ENCODE results near the gene KISS1R.
"Not testable (repeated sequence)": the region's sequence is repeated elsewhere in the genome, so short reads cannot be mapped to it uniquely, and the experiment has no call there.

KISS1R gene

GRCh38 chr19:954672-955494 is 37.8 kb downstream of the KISS1R start:
- DNase-seq (ENCODE audit: low read depth): no peak

- no peak for DNase-seq (ENCODE audit: low read depth)
These were observed 39.0 kb downstream of the KISS1R start for GRCh38 chr19:955803-956765.

- no peak for DNase-seq (ENCODE audit: low read depth)
These were observed 39.8 kb downstream of the KISS1R start for GRCh38 chr19:956766-957440.

- not testable (repeated sequence) for DNase-seq (ENCODE audit: low read depth)
These were observed 40.4 kb downstream of the KISS1R start for GRCh38 chr19:957578-957977.

DNA sequence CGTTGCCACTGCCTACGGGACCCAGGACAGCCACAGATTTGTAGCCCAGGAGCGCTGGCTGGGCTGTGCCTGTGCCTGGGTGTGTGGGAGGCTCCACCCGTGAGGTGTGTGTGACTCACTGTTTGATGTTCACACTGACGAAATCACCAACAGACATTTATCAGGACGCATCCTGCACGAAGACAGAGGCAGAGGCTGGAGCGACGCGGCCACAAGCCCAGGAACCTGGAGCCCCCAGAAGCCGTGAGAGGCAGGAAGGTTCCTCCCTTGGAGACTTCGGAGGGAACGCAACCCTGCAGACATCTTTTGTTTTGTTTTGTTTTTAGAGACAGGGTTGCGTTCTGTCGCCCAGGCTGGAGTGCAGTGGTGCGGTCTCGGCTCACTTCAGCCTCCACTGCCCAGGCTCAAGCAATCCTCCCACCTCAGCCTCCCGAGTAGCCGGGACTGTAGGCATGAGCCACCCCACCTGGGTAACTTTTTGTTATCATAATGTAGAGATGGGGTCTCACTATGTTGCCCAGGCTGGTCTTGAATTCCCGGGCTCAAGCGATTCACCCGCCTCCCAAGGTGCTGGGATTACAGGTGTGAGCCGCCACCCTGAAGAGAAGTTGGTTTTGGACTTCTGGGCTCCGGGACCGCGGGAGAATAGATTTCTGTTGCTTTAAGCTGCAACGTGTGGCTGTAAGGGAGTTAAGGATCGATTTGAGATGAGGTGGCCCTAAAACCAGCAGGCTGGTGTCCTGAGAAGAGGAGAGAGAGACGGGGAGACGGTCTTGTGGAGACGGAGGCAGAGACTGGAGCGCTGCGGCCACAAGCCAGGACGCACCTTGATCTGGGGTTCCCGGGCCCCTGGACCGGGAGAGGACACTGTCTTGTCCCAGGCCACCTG is 42.1 kb downstream of the KISS1R start:
- no peak for DNase-seq (ENCODE audit: low read depth)

DNA sequence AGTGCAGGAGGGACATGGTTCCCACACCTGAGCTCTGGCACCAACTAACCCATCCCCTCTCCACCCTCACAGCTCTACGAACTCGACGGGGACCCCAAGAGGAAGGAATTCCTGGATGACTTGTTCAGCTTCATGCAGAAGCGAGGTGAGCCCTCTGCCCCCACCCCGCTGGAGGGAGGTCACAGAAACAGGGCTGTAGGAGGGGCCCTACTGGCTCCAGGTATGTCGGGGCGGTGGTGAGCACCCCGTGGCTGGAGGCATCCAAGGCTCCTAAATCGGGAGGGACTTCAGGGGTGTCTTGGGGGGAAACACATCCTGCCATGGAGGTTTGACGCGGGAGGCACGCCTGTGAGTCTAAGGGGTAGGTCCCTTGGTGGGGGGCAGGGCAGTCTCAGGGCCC is 42.9 kb downstream of the KISS1R start:
- DNase-seq (ENCODE audit: low read depth): no peak

DNA sequence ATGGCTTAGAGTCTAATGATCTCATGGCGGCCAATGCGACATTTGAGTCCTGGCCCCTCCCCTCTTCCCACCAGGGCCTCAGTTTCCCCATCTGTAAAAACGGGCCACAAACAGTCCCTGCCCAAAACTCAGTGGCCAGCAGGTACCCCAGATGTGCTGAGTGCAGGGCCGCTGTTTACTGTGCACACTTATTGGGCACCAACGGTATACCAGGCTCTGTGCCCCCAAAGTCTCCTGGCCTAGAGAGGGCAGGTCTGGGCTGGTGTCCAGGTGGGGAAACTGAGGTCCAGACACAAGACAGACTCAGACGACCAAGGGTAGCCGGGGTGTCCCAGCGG is 43.4 kb downstream of the KISS1R start:
- no peak for DNase-seq (ENCODE audit: low read depth)

GRCh38 chr19:961866-962620 is 44.9 kb downstream of the KISS1R start:
- DNase-seq (ENCODE audit: low read depth): no peak

DNA sequence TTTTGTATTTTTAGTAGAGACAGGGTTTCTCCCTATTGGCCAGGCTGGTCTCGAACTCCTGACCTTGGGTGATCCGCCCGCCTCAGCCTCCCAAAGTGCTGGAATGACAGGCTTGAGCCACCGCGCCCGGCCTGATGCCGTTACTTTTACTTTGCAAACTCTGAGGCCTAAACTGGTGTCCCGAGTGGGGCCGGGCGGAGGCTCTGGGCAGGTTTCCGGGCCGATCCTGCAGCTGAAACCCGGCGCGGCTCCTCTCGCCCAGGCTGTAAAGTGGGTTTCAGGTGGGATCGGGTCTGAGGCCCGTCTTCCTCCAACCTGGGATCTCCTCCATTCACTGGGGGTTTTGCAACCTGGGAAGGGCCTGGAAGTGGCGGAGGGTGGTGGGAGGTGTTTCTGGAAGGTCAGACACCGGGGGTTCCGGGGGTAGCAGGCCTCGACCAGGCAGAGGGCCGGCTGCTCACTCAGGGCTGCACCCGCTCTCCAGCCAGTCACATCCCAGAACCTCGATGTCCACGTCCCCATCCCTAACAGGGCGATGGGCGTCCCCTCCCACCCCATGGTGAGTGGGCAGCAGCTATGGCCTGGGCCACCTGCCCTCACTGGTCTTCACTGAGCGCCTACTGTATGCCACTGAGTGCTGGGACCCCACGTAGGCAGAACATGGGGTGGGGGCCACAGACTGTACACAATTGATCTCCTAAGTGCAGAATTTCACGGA is 45.7 kb downstream of the KISS1R start:
- DNase-seq (ENCODE audit: low read depth): no peak

GRCh38 chr19:963486-963951 is 46.4 kb downstream of the KISS1R start:
- no peak for DNase-seq (ENCODE audit: low read depth)

- DNase-seq (ENCODE audit: low read depth): no peak
These were observed 47.0 kb downstream of the KISS1R start for GRCh38 chr19:964116-964520.

DNA sequence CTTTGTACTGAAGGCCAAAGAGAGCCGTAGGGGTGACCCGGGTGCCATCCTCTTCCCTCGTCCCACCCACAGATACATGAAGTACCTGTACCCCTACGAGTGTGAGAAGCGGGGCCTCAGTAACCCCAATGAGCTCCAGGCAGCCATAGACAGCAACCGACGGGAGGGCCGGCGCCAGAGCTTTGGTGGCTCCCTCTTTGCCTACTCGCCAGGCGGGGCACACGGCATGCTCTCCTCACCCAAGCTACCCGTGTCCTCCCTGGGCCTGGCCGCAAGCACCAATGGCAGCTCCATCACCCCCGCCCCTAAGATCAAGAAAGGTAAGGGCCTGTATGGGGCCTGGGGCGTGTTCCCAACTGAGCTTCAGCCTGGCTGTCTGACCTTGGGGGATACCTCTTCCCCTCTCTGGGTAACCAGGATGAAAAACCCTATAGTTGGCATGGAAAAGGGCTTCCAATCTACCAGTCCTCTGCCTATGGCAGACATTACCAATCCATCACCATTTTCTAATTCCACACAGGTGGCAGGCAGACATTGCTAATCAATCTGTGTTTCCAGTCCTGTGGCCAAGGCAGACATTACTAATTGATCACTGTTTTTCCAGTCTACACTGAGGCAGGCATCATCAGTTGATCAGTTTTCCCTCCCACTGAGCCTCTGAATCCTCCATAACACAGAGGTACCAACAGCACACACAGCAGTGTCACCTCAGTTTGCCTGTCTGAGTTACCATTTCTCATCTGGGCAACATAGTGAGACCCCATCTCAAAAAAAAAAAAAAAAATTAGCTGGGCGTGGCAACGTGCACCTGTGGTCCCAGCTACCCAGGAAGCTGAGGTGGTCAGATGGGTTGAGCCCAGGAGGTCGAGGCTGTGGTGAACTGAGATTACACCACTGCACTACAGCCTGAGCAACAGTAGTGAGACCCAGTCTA is 47.9 kb downstream of the KISS1R start:
- DNase-seq (ENCODE audit: low read depth): no peak

DNA sequence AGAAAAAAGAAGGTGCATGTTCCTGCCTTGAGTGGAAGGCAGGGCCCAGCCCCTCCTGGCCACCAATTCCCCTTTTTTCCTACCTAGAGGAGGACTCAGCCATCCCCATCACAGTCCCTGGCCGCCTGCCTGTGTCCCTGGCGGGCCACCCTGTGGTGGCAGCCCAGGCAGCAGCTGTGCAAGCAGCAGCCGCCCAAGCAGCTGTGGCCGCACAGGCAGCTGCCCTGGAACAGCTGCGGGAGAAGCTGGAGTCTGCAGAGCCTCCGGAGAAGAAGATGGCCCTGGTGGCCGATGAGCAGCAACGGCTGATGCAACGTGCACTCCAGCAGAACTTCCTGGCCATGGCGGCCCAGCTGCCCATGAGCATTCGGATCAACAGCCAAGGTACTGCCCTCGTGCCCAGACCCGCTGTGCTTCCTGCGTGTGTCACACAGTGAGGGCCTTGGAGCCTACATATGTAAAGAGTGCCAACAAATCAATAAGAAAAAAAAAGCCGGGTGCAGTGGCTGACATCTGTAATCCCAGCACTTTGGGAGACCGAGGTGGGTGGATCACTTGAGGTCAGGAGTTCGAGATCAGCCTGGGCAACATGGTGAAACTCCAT is 49.5 kb downstream of the KISS1R start:
- no peak for DNase-seq (ENCODE audit: low read depth)
